ENCODE results near the gene DSCAML1.

DSCAML1 gene

GRCh38 chr11:117744471-117745150 lies 52.4 kb downstream of the DSCAML1 start:
- H3K9me3 ChIP-seq (ENCODE audit: low read length): no peaks in the 10 kb centered on the region
- H3K4me3 ChIP-seq (ENCODE audit: low read depth in 1 of 2, low read length in 2 of 2): no peak overlapping the region
- no peaks in the 10 kb centered on the region for H3K4me1 ChIP-seq (ENCODE audit: insufficient read depth, low read length)
- H3K36me3 ChIP-seq (ENCODE audit: insufficient read depth, low read length): no peaks in the 10 kb centered on the region
- H3K27ac ChIP-seq (ENCODE audit: low read depth, low read length): no peak overlapping the region
- no peaks in the 10 kb centered on the region for H3K27me3 ChIP-seq (ENCODE audit: control insufficient read depth in 1 of 2, insufficient read depth in 2 of 2, low read length in 2 of 2)
- no peak overlapping the region for H3K9ac ChIP-seq (ENCODE audit: low read length)

DNA sequence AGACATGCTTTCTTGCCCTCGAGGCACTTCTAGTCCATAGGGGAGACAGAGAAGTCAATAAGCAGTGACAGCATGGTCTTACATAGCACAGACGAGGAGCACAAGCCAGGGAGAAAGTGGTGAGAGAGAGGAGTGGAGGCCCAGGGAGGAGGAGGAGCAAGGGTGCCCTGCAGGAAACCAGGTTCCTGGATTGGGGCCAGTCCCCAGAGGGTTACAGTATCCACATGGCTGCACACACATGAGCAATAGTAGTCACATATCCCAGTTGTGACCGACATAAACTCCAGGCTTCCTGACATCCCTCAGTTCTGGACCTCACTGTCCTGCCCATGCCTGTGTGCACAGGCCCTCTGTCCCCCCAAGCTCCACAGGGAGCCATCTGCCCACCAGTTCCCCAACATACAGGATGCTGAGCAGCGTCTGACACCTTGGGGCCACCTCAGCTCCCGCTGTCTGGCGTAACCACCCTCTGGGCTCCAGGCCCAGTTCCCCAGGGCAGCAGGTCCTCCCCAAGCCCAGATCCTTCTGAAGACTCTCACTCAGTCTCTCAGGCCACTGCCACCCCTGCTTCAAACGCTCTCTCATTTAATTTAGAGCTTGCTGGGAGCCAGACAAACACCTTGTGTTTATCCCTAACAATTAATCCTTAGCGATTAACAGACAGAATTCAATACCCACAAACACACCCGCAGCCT lies 53.7 kb downstream of the DSCAML1 start:
- H3K9ac ChIP-seq (ENCODE audit: low read length): no peak overlapping the region
- H3K4me1 ChIP-seq (ENCODE audit: insufficient read depth, low read length): no peaks in the 10 kb centered on the region
- no peaks in the 10 kb centered on the region for H3K27me3 ChIP-seq (ENCODE audit: control insufficient read depth in 1 of 2, insufficient read depth in 2 of 2, low read length in 2 of 2)
- H3K9me3 ChIP-seq (ENCODE audit: low read length): no peaks in the 10 kb centered on the region
- no peaks in the 10 kb centered on the region for H3K36me3 ChIP-seq (ENCODE audit: insufficient read depth, low read length)
- H3K27ac ChIP-seq (ENCODE audit: low read depth, low read length): no peak overlapping the region
- H3K4me3 ChIP-seq (ENCODE audit: low read depth in 1 of 2, low read length in 2 of 2): no peak overlapping the region

DNA sequence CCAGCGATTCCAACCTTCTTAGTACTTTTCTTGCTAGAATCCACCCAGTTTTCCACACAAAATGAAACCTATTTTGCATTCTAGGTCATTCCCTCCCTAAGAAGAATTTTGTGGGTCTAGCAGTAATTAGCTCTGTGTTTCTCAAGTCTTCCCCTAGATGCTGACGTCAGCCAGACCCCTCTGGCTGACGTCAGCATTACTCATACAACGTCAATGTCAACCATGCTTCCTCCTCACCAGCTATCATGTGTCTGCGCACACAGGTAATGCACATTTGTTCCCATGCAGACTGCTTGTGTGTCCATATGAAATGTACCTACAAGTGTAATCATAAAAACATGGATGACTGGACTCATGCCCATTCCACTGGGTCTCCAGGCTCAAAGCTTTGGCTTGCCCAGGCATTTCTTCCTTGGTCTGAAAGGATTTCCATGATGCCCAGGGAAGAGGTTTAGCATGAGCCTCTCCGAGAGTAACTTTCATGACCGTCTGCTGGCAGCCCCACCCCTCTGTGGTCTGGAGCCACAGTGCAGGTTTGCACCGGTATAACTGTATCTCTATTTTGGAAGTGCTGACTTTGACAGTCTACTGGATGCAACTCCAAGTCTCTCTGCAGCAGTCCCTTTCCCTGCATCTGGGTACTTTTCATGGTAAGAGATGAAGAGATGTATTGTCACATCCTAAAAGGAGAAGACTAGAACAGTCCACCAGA lies 58.6 kb downstream of the DSCAML1 start:
- Histone ChIP-seq H3K27me3 (ENCODE audit: control insufficient read depth in 1 of 2, insufficient read depth in 2 of 2, low read length in 2 of 2) (no peaks in the 10 kb centered on the region), H3K9me3 (ENCODE audit: low read length) (no peaks in the 10 kb centered on the region), H3K27ac (ENCODE audit: low read depth, low read length) (no peak overlapping the region)

GRCh38 chr11:117735350-117735977 lies 61.6 kb downstream of the DSCAML1 start:
- H3K4me3 ChIP-seq (ENCODE audit: low read depth in 1 of 2, low read length in 2 of 2): no peak overlapping the region
- no peaks in the 10 kb centered on the region for H3K4me1 ChIP-seq (ENCODE audit: insufficient read depth, low read length)
- no peaks in the 10 kb centered on the region for H3K36me3 ChIP-seq (ENCODE audit: insufficient read depth, low read length)
- H3K9me3 ChIP-seq (ENCODE audit: low read length): no peaks in the 10 kb centered on the region
- H3K27me3 ChIP-seq (ENCODE audit: control insufficient read depth in 1 of 2, insufficient read depth in 2 of 2, low read length in 2 of 2): no peaks in the 10 kb centered on the region
- H3K9ac ChIP-seq (ENCODE audit: low read length): no peak overlapping the region
- no peak overlapping the region for H3K27ac ChIP-seq (ENCODE audit: low read depth, low read length)

More for the DNA sequence above, 58.6 kb downstream of the DSCAML1 start:
- Histone ChIP-seq H3K4me3 (ENCODE audit: low read depth in 1 of 2, low read length in 2 of 2) (no peak overlapping the region), H3K9ac (ENCODE audit: low read length) (no peak overlapping the region), H3K36me3 (ENCODE audit: insufficient read depth, low read length) (no peaks in the 10 kb centered on the region), H3K4me1 (ENCODE audit: insufficient read depth, low read length) (no peaks in the 10 kb centered on the region)

- H3K4me3 ChIP-seq (ENCODE audit: low read depth in 1 of 2, low read length in 2 of 2): no peak overlapping the region
- no peaks in the 10 kb centered on the region for H3K27me3 ChIP-seq (ENCODE audit: control insufficient read depth in 1 of 2, insufficient read depth in 2 of 2, low read length in 2 of 2)
- no peak overlapping the region for H3K27ac ChIP-seq (ENCODE audit: low read depth, low read length)
- no peaks in the 10 kb centered on the region for H3K4me1 ChIP-seq (ENCODE audit: insufficient read depth, low read length)
- no peak overlapping the region for H3K9ac ChIP-seq (ENCODE audit: low read length)
- no peaks in the 10 kb centered on the region for H3K36me3 ChIP-seq (ENCODE audit: insufficient read depth, low read length)
- no peaks in the 10 kb centered on the region for H3K9me3 ChIP-seq (ENCODE audit: low read length)
Observed at GRCh38 chr11:117734601-117735024, 62.4 kb downstream of the DSCAML1 start.

GRCh38 chr11:117733316-117733715 lies 63.7 kb downstream of the DSCAML1 start:
- Histone ChIP-seq H3K4me3 (ENCODE audit: low read depth in 1 of 2, low read length in 2 of 2) (no peak overlapping the region), H3K27me3 (ENCODE audit: control insufficient read depth in 1 of 2, insufficient read depth in 2 of 2, low read length in 2 of 2) (no peaks in the 10 kb centered on the region), H3K36me3 (ENCODE audit: insufficient read depth, low read length) (no peaks in the 10 kb centered on the region), H3K27ac (ENCODE audit: low read depth, low read length) (no peak overlapping the region), H3K4me1 (ENCODE audit: insufficient read depth, low read length) (no peaks in the 10 kb centered on the region), H3K9me3 (ENCODE audit: low read length) (peaks cover 6% of the 10 kb centered on the region), H3K9ac (ENCODE audit: low read length) (no peak overlapping the region)

DNA sequence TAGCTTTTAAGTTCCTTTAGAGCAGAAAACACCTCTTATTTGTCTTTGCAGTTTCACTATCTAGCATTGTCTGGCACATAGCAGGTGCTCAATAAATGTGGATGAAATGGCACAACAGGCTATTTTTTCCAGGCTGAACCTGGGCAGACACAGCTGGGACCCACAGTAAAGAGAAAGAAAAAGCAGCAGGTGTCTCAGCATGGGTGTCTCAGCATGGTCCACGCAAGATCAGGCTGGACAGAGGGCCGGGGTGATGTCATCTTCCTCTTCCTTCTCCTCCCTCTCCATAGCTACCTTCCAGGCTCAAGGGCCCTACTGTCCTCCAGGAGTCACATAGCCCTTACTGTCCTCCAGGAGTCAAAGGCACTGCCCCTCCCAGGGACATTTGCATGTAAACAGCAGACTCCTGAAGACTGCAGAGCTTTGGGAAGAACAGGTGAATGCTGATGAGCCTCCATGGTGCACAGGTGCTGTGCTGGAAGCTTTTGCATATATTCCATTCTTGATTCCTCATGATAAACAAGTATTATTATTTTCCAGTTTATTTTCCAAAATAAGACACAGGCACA lies 65.2 kb downstream of the DSCAML1 start:
- no peak overlapping the region for H3K4me3 ChIP-seq (ENCODE audit: low read depth in 1 of 2, low read length in 2 of 2)
- no peak overlapping the region for H3K27ac ChIP-seq (ENCODE audit: low read depth, low read length)
- H3K9me3 ChIP-seq (ENCODE audit: low read length): peaks cover 6% of the 10 kb centered on the region
- H3K4me1 ChIP-seq (ENCODE audit: insufficient read depth, low read length): no peaks in the 10 kb centered on the region
- no peaks in the 10 kb centered on the region for H3K36me3 ChIP-seq (ENCODE audit: insufficient read depth, low read length)
- H3K9ac ChIP-seq (ENCODE audit: low read length): no peak overlapping the region
- no peaks in the 10 kb centered on the region for H3K27me3 ChIP-seq (ENCODE audit: control insufficient read depth in 1 of 2, insufficient read depth in 2 of 2, low read length in 2 of 2)

- H3K36me3 ChIP-seq (ENCODE audit: insufficient read depth, low read length): no peaks in the 10 kb centered on the region
- no peak overlapping the region for H3K9ac ChIP-seq (ENCODE audit: low read length)
- H3K4me3 ChIP-seq (ENCODE audit: low read depth in 1 of 2, low read length in 2 of 2): no peak overlapping the region
- H3K9me3 ChIP-seq (ENCODE audit: low read length): peaks cover 6% of the 10 kb centered on the region
- H3K27me3 ChIP-seq (ENCODE audit: control insufficient read depth in 1 of 2, insufficient read depth in 2 of 2, low read length in 2 of 2): no peaks in the 10 kb centered on the region
- no peak overlapping the region for H3K27ac ChIP-seq (ENCODE audit: low read depth, low read length)
- H3K4me1 ChIP-seq (ENCODE audit: insufficient read depth, low read length): no peaks in the 10 kb centered on the region
Observed at GRCh38 chr11:117730208-117730800, 66.7 kb downstream of the DSCAML1 start.

- Histone ChIP-seq H3K27ac (ENCODE audit: low read depth, low read length) (no peak overlapping the region), H3K36me3 (ENCODE audit: insufficient read depth, low read length) (no peaks in the 10 kb centered on the region), H3K27me3 (ENCODE audit: control insufficient read depth in 1 of 2, insufficient read depth in 2 of 2, low read length in 2 of 2) (no peaks in the 10 kb centered on the region), H3K4me3 (ENCODE audit: low read depth in 1 of 2, low read length in 2 of 2) (no peak overlapping the region), H3K9ac (ENCODE audit: low read length) (no peak overlapping the region), H3K4me1 (ENCODE audit: insufficient read depth, low read length) (peaks cover 20% of the 10 kb centered on the region), H3K9me3 (ENCODE audit: low read length) (peaks cover 6% of the 10 kb centered on the region)
Observed at GRCh38 chr11:117725048-117725734, 71.8 kb downstream of the DSCAML1 start.

DNA sequence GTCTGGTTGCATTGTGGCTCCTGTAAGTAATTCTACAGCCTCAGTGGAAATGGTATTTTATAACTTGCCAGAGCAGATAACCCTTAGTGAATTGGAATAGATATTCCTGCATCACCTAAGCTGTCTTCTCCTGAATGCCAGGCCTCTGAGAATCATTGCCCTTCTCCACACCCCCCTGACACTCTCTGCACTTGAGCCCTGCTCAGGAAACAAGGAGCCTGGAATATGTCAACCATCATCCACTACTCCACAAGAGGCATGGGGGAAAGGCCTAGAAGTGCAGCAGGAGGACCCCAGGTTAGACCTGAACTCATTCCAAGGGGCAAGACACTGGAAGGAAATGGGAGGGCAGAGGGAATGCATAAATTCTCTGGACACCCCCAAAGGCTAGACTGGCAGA lies 72.4 kb downstream of the DSCAML1 start:
- Histone ChIP-seq H3K4me3 (ENCODE audit: low read depth in 1 of 2, low read length in 2 of 2) (no peak overlapping the region), H3K27ac (ENCODE audit: low read depth, low read length) (no peak overlapping the region), H3K36me3 (ENCODE audit: insufficient read depth, low read length) (no peaks in the 10 kb centered on the region), H3K27me3 (ENCODE audit: control insufficient read depth in 1 of 2, insufficient read depth in 2 of 2, low read length in 2 of 2) (no peaks in the 10 kb centered on the region), H3K9me3 (ENCODE audit: low read length) (peaks cover 6% of the 10 kb centered on the region), H3K4me1 (ENCODE audit: insufficient read depth, low read length) (peaks cover 20% of the 10 kb centered on the region), H3K9ac (ENCODE audit: low read length) (no peak overlapping the region)

Measured in muscle layer of colon (tissue), 2 donors.